Activated CD8-positive, alpha-beta T cell treated with anti-CD3 and anti-CD28 coated beads for 36 hours (primary cell): Measurements from ENCODE around the gene RGS17. TPM values are rescaled to one million over a fixed set of nuclear protein-coding genes. Genes with fewer than 3 reads are reported as not detected.
A peak's percentile ranks its signal among the peaks of the same experiment; 100 is the strongest.
"Not testable (repeated sequence)": the region's sequence is repeated elsewhere in the genome, so short reads cannot be mapped to it uniquely, and the experiment has no call there.

Experiments used
- ATAC-seq: fragments of 200-7000 bp; cut with Tn5 transposase; one replicate; pipeline ENCODE4 v1.10.0; 2021; ENCODE audit warnings: mild to moderate bottlenecking, moderate library complexity
- CTCF ChIA-PET: fragments of 350-600 bp; sonication (Branson Sonifier 250); formaldehyde crosslinking; loops from one replicate; lab custom pipeline; 2021; ENCODE audit warnings: antibody characterized with exemption; lab: Charles Lee
- POLR2A ChIA-PET: fragments of 350-600 bp; sonication (Branson Sonifier 250); formaldehyde crosslinking; loops from one replicate; lab custom pipeline; 2021; ENCODE audit warnings: antibody characterized with exemption; lab: Charles Lee
- DNase-seq: peaks from one replicate; pipeline ENCODE4 v3.0.0-alpha.2; 2020
- H3K27ac Mint-ChIP-seq: one replicate; pipeline ENCODE4 v1.8.0; 2021; ENCODE audit warnings: mild to moderate bottlenecking, mixed read lengths
- H3K27me3 Mint-ChIP-seq: one replicate; pipeline ENCODE4 v1.8.0; 2021; ENCODE audit warnings: mixed read lengths
- H3K36me3 Mint-ChIP-seq: one replicate; pipeline ENCODE4 v1.8.0; 2021; ENCODE audit warnings: low read depth, mixed read lengths
- H3K4me1 Mint-ChIP-seq: one replicate; pipeline ENCODE4 v1.8.0; 2021; ENCODE audit warnings: low read depth, mixed read lengths
- H3K4me3 Mint-ChIP-seq: one replicate; pipeline ENCODE4 v1.8.0; 2021; ENCODE audit warnings: mild to moderate bottlenecking, moderate library complexity, mixed read lengths
- H3K9me3 Mint-ChIP-seq: one replicate; pipeline ENCODE4 v1.8.0; 2021; ENCODE audit warnings: mixed read lengths
- CTCF ChIP-seq: fragments of 200-600 bp; IDR thresholded peaks from one replicate; pipeline ENCODE4 v1.8.0; 2022; ENCODE audit warnings: antibody characterized with exemption, mild to moderate bottlenecking
- intact Hi-C: fragments of 100-400 bp; cut with micrococcal nuclease; formaldehyde crosslinking; loops from one replicate; pipeline ENCODE4 v1.10.0; 2022
- total RNA-seq, 2 experiments: library from RNA; stranded (reverse); gene quantifications; one replicate each; pipeline ENCODE4 v1.2.3, GENCODE V29; 2021

The RGS17 gene
- total RNA-seq, 2 experiments from 2014 or later, result not detected

DNA sequence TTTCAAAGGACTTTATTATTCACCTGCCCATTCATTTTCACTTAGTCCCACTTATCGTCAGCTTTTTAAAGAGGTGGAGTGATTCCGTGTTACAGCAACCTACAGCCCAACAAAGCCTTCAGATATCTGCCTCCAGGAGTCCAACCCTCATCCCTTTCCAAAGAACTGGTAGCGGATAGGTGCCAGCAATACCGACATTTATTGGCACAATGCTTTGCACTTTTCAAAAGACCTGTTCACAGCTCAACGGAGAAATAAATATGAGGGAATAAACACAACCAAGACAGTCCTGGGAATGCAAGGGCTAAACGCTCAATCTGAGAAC lies 127.8 kb downstream of the RGS17 start:
- ChIA-PET CTCF (interaction anchor here (1.0 kb wide), 1 partner anchor 22 kb away, joined by 5 read pairs; no protein-coding TSS in a partner anchor), POLR2A (interaction anchor here (2.1 to 4.9 kb wide), 2 partner anchors 19 to 24 kb away, joined by 7 to 34 read pairs; partner anchors contain the start of gene FBXO5)
- TF ChIP-seq CTCF, result no peak
- peak overlapping the region; percentile 87 for H3K4me3 Mint-ChIP-seq
- peak overlapping the region; percentile 95 for H3K27ac Mint-ChIP-seq
- no peaks in the 10 kb centered on the region for H3K27me3 Mint-ChIP-seq
- ATAC-seq (no peak), DNase-seq (no peak)
- intact Hi-C loops, result loop anchor here (2.0 kb wide), 1 partner anchor 21 kb away; the partner anchor contains the start of gene FBXO5
- H3K9me3 Mint-ChIP-seq, result peaks cover 4% of the 10 kb centered on the region
- peaks cover 25% of the 10 kb centered on the region for H3K36me3 Mint-ChIP-seq
- H3K4me1 Mint-ChIP-seq, result peaks cover 30% of the 10 kb centered on the region

DNA sequence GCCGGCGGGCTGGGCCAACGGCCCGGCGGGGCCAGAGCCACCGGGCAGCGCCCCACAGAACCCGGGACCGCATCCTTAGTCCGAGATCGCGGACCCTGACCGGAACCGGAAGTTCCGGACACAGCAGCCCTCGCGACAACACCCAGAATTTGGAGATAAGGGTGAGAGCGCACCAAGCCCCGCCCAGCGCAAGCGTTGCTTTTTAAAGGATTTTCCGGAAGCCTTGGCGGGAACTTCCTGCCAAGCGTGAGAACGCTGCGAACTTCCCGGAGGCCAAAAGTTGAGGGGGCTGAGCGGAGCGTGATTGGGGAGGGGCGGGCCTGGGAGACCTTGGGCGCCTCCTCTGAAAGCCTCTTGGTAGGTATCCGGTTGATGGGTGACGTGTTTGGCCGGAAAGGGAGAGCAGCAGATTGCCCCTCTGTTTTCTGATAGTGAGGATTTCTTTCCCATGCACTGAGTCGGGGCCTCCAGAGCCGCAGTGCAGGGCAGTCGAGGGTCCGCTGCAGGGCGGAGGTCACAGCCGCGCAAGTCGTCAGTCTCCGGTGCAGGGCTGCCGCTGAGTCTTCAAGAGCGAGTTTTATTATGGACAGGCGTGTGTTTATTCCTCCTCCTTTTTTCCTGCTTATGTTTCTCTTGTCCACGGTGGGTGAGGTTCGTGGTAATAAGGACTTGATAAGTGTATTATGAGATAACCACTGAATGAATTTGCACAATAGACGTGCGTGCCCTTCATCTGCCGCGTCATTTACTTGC lies 128.3 kb downstream of the RGS17 start, which contains the start of gene MTRF1L:
Gene MTRF1L, minus strand, starts transcription at position 97 of the 753 bp plus-strand sequence. Its CDS starts 24 bp downstream, at position 73.
- POLR2A ChIA-PET, result interaction anchor here (2.1 to 4.9 kb wide), 2 partner anchors 18 to 23 kb away, joined by 7 to 34 read pairs; partner anchors contain the start of gene FBXO5
- intact Hi-C loops, result loop anchor here (2.0 kb wide), 1 partner anchor 20 kb away; the partner anchor contains the start of gene FBXO5

DNA sequence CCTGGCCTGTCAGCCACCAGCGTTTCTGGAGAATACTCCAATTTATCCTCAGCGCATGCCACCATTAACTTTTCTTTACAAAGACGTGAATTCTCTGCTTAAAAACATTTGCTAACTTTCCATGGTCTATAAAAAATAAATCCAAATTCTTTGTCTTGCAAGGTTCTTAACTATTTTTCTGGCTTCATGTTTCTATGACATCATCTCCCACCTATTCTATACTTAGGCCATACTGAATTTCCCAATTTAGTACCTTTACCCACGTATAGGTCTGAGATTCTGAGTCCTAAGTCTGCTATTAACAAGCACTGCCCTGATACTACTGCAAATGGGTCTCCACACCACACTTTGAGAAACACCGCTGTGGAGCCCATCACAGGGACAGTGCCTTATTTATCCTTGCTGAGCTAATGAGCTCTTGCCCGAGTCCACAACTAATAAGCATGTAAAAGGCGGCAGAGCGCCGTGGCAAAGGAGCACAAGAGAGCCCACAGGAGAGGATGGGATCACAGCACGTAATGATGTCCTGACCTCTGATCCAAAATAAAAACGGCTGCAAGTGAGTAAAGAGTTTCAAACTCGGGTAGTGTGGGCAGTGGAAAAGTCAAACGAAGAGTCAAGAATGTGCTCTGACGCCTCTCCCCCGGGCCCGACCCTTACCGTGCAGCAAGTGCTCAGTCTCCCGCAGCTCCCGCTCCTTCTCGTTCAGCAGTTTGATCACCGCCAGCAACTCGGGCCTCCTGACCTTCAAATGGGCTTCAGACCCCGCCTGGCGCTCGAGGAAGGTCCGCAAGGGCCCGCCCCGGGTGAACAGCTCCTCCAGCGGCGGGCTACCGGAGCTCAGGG lies 129.1 kb downstream of the RGS17 start:
- CTCF ChIA-PET, result interaction anchor here (1.3 kb wide), 1 partner anchor 15 kb away, joined by 3 read pairs; no protein-coding TSS in a partner anchor
- peaks cover 33% of the 10 kb centered on the region for H3K36me3 Mint-ChIP-seq
- peak; percentile 11 for ATAC-seq
- POLR2A ChIA-PET, result interaction anchor here (2.1 to 4.9 kb wide), 2 partner anchors 17 to 22 kb away, joined by 7 to 34 read pairs; partner anchors contain the start of gene FBXO5
- intact Hi-C loops, result loop anchor here (2.0 kb wide), 1 partner anchor 19 kb away; the partner anchor contains the start of gene FBXO5
- H3K4me3 Mint-ChIP-seq, result peak overlapping the region; percentile 87
- H3K27ac Mint-ChIP-seq, result peak overlapping the region; percentile 96
- H3K27me3 Mint-ChIP-seq, result no peaks in the 10 kb centered on the region
- TF ChIP-seq CTCF, result no peak
- peaks cover 38% of the 10 kb centered on the region for H3K4me1 Mint-ChIP-seq
- peak; percentile 39 for DNase-seq
- peaks cover 4% of the 10 kb centered on the region for H3K9me3 Mint-ChIP-seq

More for the DNA sequence above, 128.3 kb downstream of the RGS17 start, which contains the start of gene MTRF1L:
- DNase-seq (peak; percentile 96), ATAC-seq (peak; percentile 92)
- H3K36me3 Mint-ChIP-seq, result peaks cover 27% of the 10 kb centered on the region
- peaks cover 4% of the 10 kb centered on the region for H3K9me3 Mint-ChIP-seq
- CTCF ChIA-PET, result interaction anchor here (1.0 kb wide), 1 partner anchor 22 kb away, joined by 5 read pairs; no protein-coding TSS in a partner anchor
- peaks cover 32% of the 10 kb centered on the region for H3K4me1 Mint-ChIP-seq
- no peaks in the 10 kb centered on the region for H3K27me3 Mint-ChIP-seq
- TF ChIP-seq CTCF, result no peak
- H3K4me3 Mint-ChIP-seq, result peak within 1 kb of the TSS; percentile 87
- peak within 1 kb of the TSS; percentile 96 for H3K27ac Mint-ChIP-seq

DNA sequence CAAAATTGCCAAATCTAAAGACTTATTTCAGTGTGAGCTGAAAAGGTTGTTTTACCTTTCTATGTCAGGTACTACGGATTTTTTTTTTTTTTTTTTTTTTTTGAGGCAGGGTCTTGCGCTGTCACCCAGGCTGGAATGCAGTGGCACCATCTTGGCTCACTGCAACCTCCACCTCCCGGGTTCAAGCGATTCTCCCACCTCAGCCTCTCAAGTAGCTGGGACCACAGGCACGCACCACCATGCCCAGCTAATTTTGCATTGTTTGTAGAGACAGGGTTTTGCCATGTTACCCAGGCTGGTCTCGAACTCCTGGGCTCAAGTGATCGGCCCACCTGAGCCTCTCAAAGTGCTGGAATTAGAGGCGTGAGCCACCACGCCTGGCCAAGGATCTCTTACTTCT lies 130.3 kb downstream of the RGS17 start:
- peaks cover 48% of the 10 kb centered on the region for H3K4me1 Mint-ChIP-seq
- not testable (repeated sequence) for H3K9me3 Mint-ChIP-seq

More for the DNA sequence above, 130.3 kb downstream of the RGS17 start:
- H3K4me3 Mint-ChIP-seq, result peak overlapping the region; percentile 87
- POLR2A ChIA-PET, result interaction anchor here (4.9 kb wide), 1 partner anchor 16 kb away, joined by 34 read pairs; the partner anchor contains the start of gene FBXO5
- peak overlapping the region; percentile 96 for H3K27ac Mint-ChIP-seq
- DNase-seq, intact Hi-C loops, ATAC-seq, H3K27me3 Mint-ChIP-seq: not testable (repeated sequence)
- CTCF ChIA-PET, result interaction anchor here (0.9 to 1.3 kb wide), 4 partner anchors 14 to 24 kb away, joined by 3 to 5 read pairs (median 3); partner anchors contain the start of gene FBXO5
- H3K36me3 Mint-ChIP-seq, result peaks cover 40% of the 10 kb centered on the region
